AG09309 (cell line): ENCODE measurements around the gene GOLGA2.

ENCODE experiments used
- DNase-seq: peaks from one replicate; pipeline ENCODE4 v3.0.0-alpha.2; 2010; ENCODE audit warnings: low read depth
- H3K4me3 ChIP-seq: 2 replicates; pipeline ENCODE4 v1.5.1; 2011; ENCODE audit warnings: mild to moderate bottlenecking, low read depth, low read length, moderate library complexity; ENCODE audit not compliant: control insufficient read depth
- TF ChIP-seq, protein P1 (sequence below): IDR thresholded peaks from 2 replicates; pipeline ENCODE4 v1.5.1; 2011; ENCODE audit warnings: mild to moderate bottlenecking, low read depth, low read length, inconsistent platforms; ENCODE audit not compliant: insufficient read depth, control insufficient read depth; ENCODE audit errors: missing control alignments

Gene GOLGA2

DNA sequence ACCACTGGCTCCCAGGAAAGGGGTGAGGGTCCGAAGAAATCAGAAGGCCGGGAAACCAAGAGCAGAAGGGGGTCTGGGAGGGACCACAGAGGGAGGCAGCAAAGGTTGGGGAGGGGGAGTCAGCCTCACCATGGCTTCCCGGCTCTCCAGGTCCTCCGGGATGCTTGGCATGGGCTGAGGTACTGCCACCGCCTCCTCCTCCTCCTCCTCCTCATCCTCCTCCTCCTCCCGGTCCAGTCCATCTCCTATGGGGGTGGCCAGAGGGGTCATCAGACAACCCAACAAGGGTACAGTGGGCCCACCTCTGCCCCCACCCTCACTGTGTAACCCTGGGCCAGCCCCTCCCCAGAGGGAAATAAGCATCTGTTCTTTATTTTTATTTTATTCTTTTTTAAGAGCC lies 17.5 kb downstream of the GOLGA2 start:
- TF ChIP-seq, protein P1, sequence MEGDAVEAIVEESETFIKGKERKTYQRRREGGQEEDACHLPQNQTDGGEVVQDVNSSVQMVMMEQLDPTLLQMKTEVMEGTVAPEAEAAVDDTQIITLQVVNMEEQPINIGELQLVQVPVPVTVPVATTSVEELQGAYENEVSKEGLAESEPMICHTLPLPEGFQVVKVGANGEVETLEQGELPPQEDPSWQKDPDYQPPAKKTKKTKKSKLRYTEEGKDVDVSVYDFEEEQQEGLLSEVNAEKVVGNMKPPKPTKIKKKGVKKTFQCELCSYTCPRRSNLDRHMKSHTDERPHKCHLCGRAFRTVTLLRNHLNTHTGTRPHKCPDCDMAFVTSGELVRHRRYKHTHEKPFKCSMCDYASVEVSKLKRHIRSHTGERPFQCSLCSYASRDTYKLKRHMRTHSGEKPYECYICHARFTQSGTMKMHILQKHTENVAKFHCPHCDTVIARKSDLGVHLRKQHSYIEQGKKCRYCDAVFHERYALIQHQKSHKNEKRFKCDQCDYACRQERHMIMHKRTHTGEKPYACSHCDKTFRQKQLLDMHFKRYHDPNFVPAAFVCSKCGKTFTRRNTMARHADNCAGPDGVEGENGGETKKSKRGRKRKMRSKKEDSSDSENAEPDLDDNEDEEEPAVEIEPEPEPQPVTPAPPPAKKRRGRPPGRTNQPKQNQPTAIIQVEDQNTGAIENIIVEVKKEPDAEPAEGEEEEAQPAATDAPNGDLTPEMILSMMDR = no peak
- DNase-seq = no peak
- H3K4me3 ChIP-seq = no peak overlapping the region

DNA sequence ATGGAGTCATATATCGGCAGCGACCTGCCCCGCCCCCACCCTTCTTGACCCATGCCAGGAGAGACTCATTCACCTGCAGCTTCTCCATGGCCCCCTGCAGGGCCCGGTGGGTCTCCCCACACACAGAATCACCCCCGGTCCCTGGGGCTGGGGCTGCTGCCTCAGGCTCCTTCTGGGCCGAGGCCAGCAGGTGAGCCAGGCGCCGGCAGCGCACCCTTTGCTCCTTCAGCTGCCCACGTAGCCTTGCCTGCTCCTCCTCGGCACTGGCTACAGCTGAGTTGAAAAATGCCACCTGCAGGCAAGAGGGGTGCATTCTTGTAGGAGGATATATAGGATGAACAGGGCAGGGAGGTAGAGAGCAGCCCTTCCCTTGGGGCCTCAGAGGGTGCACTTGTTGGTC lies 17.9 kb downstream of the GOLGA2 start:
- TF ChIP-seq, protein P1 = no peak
- no peak for DNase-seq
- H3K4me3 ChIP-seq = no peak overlapping the region

DNA sequence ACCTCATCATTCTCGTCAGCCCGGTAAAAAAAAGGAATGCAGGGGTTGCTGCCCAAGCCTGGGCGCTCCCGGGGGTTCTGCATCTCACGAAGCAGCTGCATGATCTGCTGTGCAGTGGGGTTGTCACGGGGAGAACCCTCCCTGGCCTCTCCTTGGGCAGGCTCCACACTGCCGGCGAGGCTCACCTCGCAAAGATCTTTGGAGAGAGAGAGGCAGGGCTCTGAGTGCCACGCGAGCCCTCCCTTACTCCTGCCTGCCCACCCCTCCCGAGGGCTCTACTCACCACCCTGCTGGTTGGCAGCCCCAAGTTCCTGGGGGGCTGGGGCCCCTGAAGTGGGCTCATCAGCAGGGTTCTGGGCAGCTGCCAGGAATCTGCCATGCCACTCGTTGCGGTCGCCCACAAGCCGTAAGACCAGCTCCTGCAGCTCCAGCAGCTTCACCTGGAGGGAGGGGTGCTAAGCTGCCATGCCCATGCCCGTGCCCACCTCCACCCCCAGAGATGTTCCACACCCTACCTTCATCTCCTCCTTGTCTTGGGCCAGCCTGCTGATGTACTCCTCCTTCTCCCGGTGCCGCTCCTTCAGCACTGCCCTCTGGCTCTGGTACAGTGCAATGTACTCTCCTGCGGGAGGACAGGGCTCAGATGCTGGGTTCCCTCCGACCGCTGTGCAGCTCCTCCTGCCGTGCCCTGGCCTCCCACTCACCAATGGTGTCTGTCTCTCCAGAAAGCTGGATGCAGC lies 18.6 kb downstream of the GOLGA2 start:
- no peak overlapping the region for H3K4me3 ChIP-seq
- TF ChIP-seq, protein P1 = no peak
- DNase-seq = no peak

DNA sequence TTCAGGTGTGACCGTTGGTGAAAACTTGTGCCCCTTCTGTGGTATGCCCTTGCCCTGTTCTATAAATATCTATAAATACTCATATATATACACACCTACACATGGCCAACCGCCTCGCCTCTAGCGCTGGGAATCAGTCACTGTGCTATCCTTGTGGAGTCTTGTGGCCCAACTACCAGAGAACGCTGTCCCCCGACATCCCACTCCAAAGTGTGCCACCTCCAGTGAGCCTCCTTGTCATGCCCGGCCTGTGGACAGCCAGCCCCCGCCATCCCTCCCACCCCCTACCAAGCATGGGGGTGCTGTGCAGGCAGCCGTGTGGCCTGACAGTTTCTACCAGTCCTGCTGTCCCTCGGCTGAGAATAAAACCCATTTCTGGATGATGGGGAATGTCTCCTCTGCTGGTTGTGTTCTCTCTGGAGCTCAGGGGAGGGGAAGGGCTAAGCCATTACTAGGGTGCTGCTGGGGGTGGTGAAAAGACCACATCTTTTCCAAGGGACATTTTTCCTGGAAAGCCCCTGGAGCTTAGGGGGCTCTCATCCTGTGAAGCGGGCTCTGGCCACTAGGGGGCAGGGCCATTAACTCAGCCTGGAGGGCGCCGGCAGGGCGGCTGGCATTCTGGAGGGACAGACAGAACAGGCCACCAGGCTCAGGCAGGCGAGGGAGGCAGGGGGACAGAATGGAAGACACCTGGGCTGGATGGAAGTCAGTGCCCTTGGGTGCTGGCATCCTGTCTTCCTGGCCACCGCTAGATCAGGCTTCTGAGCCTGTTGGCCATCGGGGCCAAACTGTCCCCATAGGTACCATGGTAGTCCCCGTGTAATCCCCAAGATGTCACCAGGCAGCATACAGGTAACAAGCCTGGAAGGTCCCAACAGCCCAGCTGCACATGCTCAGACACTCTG lies 20.7 kb downstream of the GOLGA2 start:
- H3K4me3 ChIP-seq = no peak overlapping the region
- DNase-seq = no peak
- TF ChIP-seq, protein P1 = peak; percentile 93

DNA sequence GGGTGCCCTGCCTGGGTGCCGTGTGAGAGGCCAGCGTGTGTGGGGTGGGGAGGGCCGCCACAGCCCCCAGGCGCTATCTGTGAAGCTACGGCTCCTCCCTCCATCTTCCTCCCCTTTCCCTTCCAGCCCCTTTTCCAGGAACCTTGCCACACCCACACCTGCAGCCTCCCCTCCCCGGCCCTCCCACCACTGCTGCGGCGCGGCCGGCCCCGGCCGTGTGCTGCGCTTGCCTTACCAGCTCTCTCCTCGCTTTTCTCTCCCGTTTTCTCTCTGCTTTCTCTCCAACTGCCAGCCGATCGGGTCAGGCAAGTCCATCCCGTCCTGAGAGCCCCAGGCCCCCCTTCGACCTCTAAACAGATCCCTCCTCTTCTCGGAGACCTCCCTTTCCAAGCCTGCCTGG lies 21.4 kb downstream of the GOLGA2 start:
- H3K4me3 ChIP-seq = no peak overlapping the region
- TF ChIP-seq, protein P1 = no peak
- DNase-seq = no peak

DNA sequence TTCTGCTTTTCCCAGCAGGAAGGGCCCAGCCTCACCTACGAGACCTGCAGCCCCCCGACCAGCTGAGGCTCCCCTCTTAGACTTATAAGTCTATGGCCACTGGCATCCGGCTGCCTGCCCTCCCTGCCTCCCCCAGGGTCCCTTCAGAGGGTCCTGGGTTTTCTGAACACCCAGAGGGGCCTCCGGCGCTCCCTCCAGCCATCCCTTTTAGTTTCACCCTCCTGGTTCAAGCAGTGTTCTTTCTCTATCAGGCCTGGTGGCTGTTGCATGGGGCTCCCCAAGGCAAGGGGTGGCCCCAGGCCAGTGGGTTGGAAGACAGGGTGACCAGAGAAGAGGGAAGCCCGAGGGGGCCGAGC lies 21.8 kb downstream of the GOLGA2 start:
- no peak overlapping the region for H3K4me3 ChIP-seq
- no peak for DNase-seq
- TF ChIP-seq, protein P1 = no peak
